ENCODE measurements around the gene PSTPIP1.
A peak's percentile ranks its signal among the peaks of the same experiment; 100 is the strongest.

Gene PSTPIP1

GRCh38 chr15:77032052-77032646 lies 37.2 kb downstream of the PSTPIP1 start:
- no peak for DNase-seq

- no peak for DNase-seq
Measured at GRCh38 chr15:77032647-77033416, 37.9 kb downstream of the PSTPIP1 start.

- no peak for DNase-seq
Measured at GRCh38 chr15:77033417-77033728, 38.4 kb downstream of the PSTPIP1 start.

GRCh38 chr15:77033729-77034671 lies 39.1 kb downstream of the PSTPIP1 start:
- DNase-seq: no peak

- no peak for DNase-seq
Measured at GRCh38 chr15:77034695-77035489, 40.0 kb downstream of the PSTPIP1 start.

GRCh38 chr15:77035584-77035983 lies 40.7 kb downstream of the PSTPIP1 start:
- DNase-seq: no peak

DNA sequence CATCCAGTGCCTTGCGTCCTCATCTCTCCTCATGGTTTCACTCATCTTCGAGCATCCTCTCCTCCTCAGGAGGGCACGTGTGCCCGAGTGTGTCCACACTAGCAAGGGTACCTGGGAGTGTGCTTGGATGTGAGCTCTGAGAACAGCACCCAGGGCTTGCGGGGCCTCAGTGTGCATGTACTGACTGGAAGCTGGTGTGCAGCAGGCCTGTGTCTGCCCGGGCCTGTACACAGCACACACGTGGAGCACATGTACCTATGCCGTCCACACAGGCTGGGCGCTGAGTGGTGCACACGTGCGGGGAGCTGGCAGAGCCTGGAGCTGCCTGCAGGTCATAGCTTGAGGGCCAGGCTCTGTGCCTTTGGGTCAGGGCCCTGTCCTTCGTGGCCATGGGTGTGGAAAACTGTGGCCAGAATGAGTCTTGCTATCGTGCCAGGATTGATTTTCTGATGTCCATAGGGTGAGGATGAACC lies 41.1 kb downstream of the PSTPIP1 start:
- no peak for DNase-seq

- DNase-seq: no peak
Measured at GRCh38 chr15:77036537-77037387, 41.8 kb downstream of the PSTPIP1 start.

GRCh38 chr15:77037388-77038209 lies 42.7 kb downstream of the PSTPIP1 start:
- no peak for DNase-seq

GRCh38 chr15:77038312-77039216 lies 43.6 kb downstream of the PSTPIP1 start:
- no peak for DNase-seq

DNA sequence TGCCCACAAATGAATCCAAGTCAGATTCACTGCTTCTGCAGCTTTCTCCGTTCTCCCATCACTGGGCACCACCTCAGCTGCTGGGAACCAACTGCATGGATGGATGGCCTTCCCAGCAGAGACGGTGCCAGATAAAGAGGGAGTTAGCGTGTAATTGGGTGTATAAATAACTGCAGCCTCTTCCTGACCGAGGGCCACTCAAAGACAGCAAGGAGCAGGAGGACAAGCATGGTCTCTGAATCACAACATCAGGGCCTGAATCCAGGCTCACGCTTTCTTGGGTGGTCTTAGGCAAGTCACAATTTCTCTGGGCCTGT lies 44.2 kb downstream of the PSTPIP1 start:
- no peak for DNase-seq

DNA sequence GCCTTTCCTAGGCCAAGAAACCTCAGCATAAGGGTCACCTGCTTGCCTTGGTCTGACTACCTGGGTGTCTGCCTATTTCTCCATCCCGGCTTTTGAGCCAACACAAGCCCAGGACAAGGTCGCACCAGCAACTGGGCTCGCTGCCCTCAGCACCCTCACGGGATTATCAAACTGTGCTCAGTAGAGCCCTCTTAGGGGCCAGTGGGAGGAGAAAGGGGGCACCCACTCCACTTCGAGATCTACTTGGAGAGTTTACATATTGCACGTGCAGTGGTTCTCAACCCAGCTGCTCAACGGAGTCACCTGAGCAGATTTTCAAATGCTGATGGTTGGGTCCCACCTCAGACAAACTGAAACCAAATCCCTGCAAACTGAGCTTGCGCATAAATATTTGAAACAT lies 44.9 kb downstream of the PSTPIP1 start:
- no peak for DNase-seq

GRCh38 chr15:77040673-77041072 lies 45.7 kb downstream of the PSTPIP1 start:
- DNase-seq: no peak

- DNase-seq: no peak
Measured at GRCh38 chr15:77042245-77042919, 47.5 kb downstream of the PSTPIP1 start.

DNA sequence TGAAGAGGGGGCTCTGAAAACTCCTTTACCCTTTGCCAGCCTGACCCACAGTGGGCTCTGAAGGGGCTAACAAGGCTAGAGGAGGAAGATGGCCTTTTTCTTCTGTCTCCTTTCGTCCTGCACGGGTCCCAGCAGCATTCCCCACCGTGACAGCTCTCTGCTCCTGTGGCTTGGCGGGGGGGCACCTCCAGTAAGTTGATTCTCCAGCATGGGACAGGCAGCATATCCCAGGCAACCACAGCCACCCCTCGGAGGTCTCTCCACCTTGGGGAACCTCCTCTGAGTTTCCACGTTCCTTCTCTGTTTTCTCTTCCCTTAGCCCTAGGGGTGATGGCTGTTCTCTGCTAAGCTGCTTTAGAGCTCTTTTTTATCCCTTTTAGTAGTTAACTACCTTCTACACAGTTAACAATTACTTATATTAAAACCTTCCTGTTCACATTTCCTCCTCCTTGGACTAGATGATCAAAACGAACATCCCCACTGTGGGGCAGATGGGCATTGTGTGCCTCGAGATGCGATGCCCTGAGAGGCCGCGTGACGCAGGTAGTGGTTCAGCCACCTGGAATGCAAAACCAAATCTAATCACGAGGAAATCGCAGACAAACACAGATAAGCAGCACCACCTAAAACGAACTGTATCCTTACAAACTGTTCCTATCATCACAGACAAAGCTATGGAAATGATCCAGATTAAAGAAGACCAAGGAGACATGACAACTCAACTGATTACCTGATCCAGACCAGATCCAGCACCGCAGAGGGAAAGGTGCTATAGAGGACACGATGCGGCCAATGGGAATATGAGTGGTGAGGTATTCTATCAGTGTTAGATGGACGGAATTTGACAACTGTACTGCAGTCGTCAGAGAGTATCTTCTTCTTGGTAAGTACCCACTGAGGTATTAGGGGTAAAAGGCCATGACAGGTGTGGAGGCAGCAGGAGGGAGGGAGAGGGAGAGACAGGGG lies 48.3 kb downstream of the PSTPIP1 start:
- no peak for DNase-seq

GRCh38 chr15:77044228-77045042 lies 49.5 kb downstream of the PSTPIP1 start:
- peak in 1 of 2 experiments; percentile 51 for DNase-seq

DNA sequence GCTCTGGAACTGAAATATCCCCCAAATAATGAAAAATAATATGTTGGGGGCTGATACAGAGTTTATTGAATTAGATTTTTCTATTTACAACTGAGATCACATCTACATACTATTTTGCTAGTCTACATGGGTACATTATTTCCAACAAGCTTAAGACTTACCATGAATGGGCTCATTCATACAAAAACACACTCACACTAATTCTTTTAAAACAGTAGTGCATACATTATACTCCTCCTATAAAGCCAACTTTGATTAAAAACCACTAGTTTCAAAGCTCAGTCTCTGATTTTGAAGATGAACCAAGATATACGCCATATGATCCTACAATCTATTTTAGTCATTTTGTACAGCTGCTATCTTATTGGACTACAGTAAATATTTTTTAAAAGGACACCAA lies 51.1 kb downstream of the PSTPIP1 start:
- DNase-seq: no peak

Data from NCI-H446 (cell line).